SU-DHL-6 (cell line): ENCODE data around the gene SLC38A3.
A peak's percentile ranks its signal among the peaks of the same experiment; 100 is the strongest.

Experiments used
- H2AFZ ChIP-seq: fragments of 200-600 bp; sonication (generic); 2 replicates; pipeline ENCODE4 v1.6.1; 2014; ENCODE audit warnings: low read depth, mild to moderate bottlenecking, moderate library complexity, mixed read lengths, antibody characterized with exemption, low read length; ENCODE audit not compliant: severe bottlenecking
- H3F3A ChIP-seq: fragments of 200-600 bp; shearing (Covaris generic); 2 replicates; pipeline ENCODE4 v1.6.0; 2016; ENCODE audit warnings: antibody characterized with exemption, mild to moderate bottlenecking; ENCODE audit not compliant: insufficient read depth
- H3K27ac ChIP-seq: fragments of 200-600 bp; sonication (generic); 2 replicates; pipeline ENCODE4 v1.5.1; 2016; ENCODE audit warnings: low read depth, mild to moderate bottlenecking, low read length, moderate library complexity, mixed read lengths
- H3K27me3 ChIP-seq: fragments of 200-600 bp; sonication (generic), shearing (Covaris generic); 2 replicates; pipeline ENCODE4 v1.6.0; 2014; ENCODE audit warnings: mild to moderate bottlenecking, low read length
- H3K36me3 ChIP-seq: fragments of 200-600 bp; sonication (generic); 2 replicates; pipeline ENCODE4 v1.6.1; 2014; ENCODE audit warnings: mild to moderate bottlenecking, low read length, mixed read lengths
- H3K4me2 ChIP-seq: fragments of 300-600, 200-600 bp; shearing (Covaris generic), sonication (generic); 2 replicates; pipeline ENCODE4 v1.6.0; 2014; ENCODE audit warnings: low read length, low read depth, mild to moderate bottlenecking; ENCODE audit not compliant: poor library complexity, severe bottlenecking
- H3K4me3 ChIP-seq: fragments of 200-600 bp; sonication (generic); 2 replicates; pipeline ENCODE4 v1.5.1; 2014; ENCODE audit warnings: antibody characterized with exemption, low read length, mild to moderate bottlenecking, mixed read lengths; ENCODE audit not compliant: insufficient read depth, poor library complexity, severe bottlenecking
- H3K79me2 ChIP-seq: fragments of 200-600 bp; sonication (generic); 2 replicates; pipeline ENCODE4 v1.6.1; 2014; ENCODE audit warnings: mild to moderate bottlenecking, low read length, moderate library complexity; ENCODE audit not compliant: insufficient read depth
- H3K9ac ChIP-seq: fragments of 200-600 bp; sonication (generic); 2 replicates; pipeline ENCODE4 v1.7.0; 2014; ENCODE audit warnings: mild to moderate bottlenecking, low read length
- H3K9me2 ChIP-seq: fragments of 200-600 bp; sonication (generic); replicated peaks from 2 replicates; pipeline ENCODE4 v1.6.1; 2014; ENCODE audit warnings: low read length; ENCODE audit not compliant: insufficient read depth
- H3K9me3 ChIP-seq: fragments of 200-600 bp; sonication (generic); 2 replicates; pipeline ENCODE4 v1.6.1; 2014; ENCODE audit warnings: low read length, mixed read lengths; ENCODE audit not compliant: insufficient read depth
- H4K20me1 ChIP-seq: fragments of 200-600 bp; sonication (generic); 2 replicates; pipeline ENCODE4 v1.6.1; 2014; ENCODE audit warnings: low read depth, mild to moderate bottlenecking, antibody characterized with exemption, low read length, moderate library complexity, mixed read lengths
- EZH2phosphoT487 ChIP-seq: fragments of 200-600 bp; sonication (generic), shearing (Covaris generic); conservative IDR thresholded peaks from 2 replicates; pipeline ENCODE4 v1.6.1; 2018; ENCODE audit warnings: mild to moderate bottlenecking, antibody characterized with exemption, low read length, moderate library complexity, mixed read lengths
- TF ChIP-seq, protein P1 (sequence below): fragments of 200-600 bp; sonication (generic); IDR thresholded peaks from one replicate; pipeline ENCODE4 v1.5.1; 2017; ENCODE audit warnings: antibody characterized with exemption, mild to moderate bottlenecking, low read length, moderate library complexity; ENCODE audit not compliant: insufficient read depth, poor library complexity, severe bottlenecking

The SLC38A3 gene

DNA sequence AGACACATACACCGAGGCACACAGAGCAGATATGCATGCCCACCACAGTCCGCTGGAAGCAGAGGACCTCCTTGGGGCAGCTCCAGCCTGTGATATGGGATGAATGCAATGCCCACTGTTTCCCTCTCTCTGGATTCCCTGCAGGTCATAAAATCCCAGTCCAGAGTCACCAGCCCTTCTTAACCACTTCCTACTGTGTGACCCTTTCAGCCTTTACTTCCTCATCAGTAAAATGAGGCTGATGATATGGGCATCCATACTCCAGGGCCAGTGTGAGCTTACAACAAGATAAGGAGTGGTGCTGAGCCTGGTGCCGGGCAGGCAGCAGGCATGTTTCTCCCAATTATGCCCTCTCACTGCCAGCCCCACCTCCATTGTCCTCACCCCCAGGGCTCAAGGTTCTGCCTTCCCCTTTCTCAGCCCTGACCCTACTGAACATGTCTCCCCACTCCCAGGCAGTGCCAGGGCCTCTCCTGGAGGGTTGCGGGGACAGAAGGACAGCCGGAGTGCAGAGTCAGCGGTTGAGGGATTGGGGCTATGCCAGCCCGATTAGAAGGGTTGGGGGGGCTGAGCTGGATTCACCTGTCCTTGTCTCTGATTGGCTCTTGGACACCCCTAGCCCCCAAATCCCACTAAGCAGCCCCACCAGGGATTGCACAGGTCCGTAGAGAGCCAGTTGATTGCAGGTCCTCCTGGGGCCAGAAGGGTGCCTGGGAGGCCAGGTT, 14.0 kb upstream of the SLC38A3 start, which contains the start of gene GNAT1:
GNAT1 (plus strand) TSS at position 675 of the 725 bp plus-strand sequence. CDS start 116 bp downstream, outside the sequence.
- no peaks in the 10 kb centered on the region for H3F3A ChIP-seq
- no peak within 1 kb of the TSS for H3K4me2 ChIP-seq
- H3K36me3 ChIP-seq: no peaks in the 10 kb centered on the region
- H4K20me1 ChIP-seq: no peaks in the 10 kb centered on the region
- H3K79me2 ChIP-seq: no peaks in the 10 kb centered on the region
- no peak within 1 kb of the TSS for H3K9ac ChIP-seq
- H3K9me2 ChIP-seq: no peaks in the 10 kb centered on the region
- H3K27me3 ChIP-seq: no peaks in the 10 kb centered on the region
- no peaks in the 10 kb centered on the region for H3K9me3 ChIP-seq
- TF ChIP-seq, protein P1, sequence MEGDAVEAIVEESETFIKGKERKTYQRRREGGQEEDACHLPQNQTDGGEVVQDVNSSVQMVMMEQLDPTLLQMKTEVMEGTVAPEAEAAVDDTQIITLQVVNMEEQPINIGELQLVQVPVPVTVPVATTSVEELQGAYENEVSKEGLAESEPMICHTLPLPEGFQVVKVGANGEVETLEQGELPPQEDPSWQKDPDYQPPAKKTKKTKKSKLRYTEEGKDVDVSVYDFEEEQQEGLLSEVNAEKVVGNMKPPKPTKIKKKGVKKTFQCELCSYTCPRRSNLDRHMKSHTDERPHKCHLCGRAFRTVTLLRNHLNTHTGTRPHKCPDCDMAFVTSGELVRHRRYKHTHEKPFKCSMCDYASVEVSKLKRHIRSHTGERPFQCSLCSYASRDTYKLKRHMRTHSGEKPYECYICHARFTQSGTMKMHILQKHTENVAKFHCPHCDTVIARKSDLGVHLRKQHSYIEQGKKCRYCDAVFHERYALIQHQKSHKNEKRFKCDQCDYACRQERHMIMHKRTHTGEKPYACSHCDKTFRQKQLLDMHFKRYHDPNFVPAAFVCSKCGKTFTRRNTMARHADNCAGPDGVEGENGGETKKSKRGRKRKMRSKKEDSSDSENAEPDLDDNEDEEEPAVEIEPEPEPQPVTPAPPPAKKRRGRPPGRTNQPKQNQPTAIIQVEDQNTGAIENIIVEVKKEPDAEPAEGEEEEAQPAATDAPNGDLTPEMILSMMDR: no peak
- no peak for TF ChIP-seq EZH2phosphoT487
- no peak within 1 kb of the TSS for H3K4me3 ChIP-seq
- H2AFZ ChIP-seq: no peak within 1 kb of the TSS
- H3K27ac ChIP-seq: no peak within 1 kb of the TSS

DNA sequence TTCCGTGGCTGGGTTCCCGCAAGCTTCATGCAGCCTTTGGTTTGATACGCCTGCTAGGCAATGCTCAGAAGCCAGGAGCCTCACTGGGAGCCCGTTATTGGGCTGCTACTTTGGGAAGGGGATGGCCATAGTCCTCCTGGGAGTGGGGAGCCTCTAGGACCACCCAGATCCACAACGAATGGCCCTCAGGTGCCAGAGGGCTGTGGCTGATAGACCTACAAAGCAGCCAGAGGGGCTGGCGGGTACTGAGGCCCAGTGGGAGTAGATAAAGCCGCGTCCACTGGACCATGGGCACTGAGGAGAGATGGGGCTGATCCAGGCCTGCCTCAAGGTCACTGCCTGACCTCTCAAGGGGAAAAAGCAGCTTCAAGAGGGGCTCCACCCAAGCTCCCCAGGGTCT, 12.9 kb upstream of the SLC38A3 start:
- no peaks in the 10 kb centered on the region for H3K9me3 ChIP-seq
- no peak overlapping the region for H3K4me2 ChIP-seq
- H3K79me2 ChIP-seq: no peaks in the 10 kb centered on the region
- no peaks in the 10 kb centered on the region for H3F3A ChIP-seq
- no peak overlapping the region for H2AFZ ChIP-seq
- no peak for TF ChIP-seq EZH2phosphoT487
- TF ChIP-seq, protein P1: no peak
- H3K4me3 ChIP-seq: no peak overlapping the region
- no peak overlapping the region for H3K9ac ChIP-seq
- no peaks in the 10 kb centered on the region for H3K36me3 ChIP-seq
- no peaks in the 10 kb centered on the region for H3K27me3 ChIP-seq
- no peak overlapping the region for H3K27ac ChIP-seq
- H3K9me2 ChIP-seq: no peaks in the 10 kb centered on the region
- H4K20me1 ChIP-seq: no peaks in the 10 kb centered on the region

DNA sequence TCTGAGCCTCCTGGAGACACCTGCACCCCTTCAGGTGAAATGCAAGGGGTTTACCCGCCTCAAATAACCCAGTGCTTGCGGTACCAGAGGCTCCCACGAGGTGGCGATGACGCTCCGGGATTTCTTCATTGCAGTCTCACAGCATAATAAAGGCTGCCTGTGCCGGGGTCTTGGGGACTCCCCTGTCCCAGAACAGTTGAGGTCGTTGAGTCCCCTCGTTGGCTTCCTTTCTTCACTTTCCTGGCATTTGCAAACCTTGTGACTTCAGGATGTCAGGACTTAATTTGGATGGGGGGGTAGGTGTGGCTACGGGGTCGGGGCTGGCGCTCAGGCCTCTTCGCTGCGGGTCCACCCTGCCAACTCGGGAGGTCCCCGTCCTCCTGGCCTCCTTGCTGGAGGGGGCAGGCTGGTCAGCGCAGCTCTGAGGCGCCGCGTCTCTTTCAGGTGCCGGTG, 12.4 kb upstream of the SLC38A3 start:
- no peaks in the 10 kb centered on the region for H3K9me3 ChIP-seq
- no peaks in the 10 kb centered on the region for H3K9me2 ChIP-seq
- no peak overlapping the region for H2AFZ ChIP-seq
- no peaks in the 10 kb centered on the region for H3K27me3 ChIP-seq
- H3K9ac ChIP-seq: no peak overlapping the region
- H3F3A ChIP-seq: no peaks in the 10 kb centered on the region
- H4K20me1 ChIP-seq: no peaks in the 10 kb centered on the region
- H3K36me3 ChIP-seq: no peaks in the 10 kb centered on the region
- H3K79me2 ChIP-seq: no peaks in the 10 kb centered on the region
- no peak overlapping the region for H3K4me3 ChIP-seq
- no peak for TF ChIP-seq EZH2phosphoT487
- TF ChIP-seq, protein P1: peak; percentile 83
- no peak overlapping the region for H3K27ac ChIP-seq
- no peak overlapping the region for H3K4me2 ChIP-seq
